ENCODE data around the gene PTPN6. TPM values are rescaled to one million over a fixed set of nuclear protein-coding genes. Genes with fewer than 3 reads are reported as not detected.

PTPN6 gene
- total and polyA plus RNA-seq, 9 of the 15 experiments (the other 6 are each of a cell fraction or from before 2014, with no cell fraction given), result 1.5 to 5.1 (median 3.9) TPM

GRCh38 chr12:6961695-6962284 lies 10.6 kb downstream of the PTPN6 start (continued):
- TF ChIP-seq ZNF398 (CRISPR knock-in tag; IDR thresholded peaks at IDR 0.05), result no peak
- no peak for TF ChIP-seq HNRNPK (IDR thresholded peaks at IDR 0.05; ENCODE audit: low read depth, low read length, poor library complexity, severe bottlenecking)
- no peak for TF ChIP-seq RBM15 (IDR thresholded peaks at IDR 0.05; ENCODE audit: insufficient read depth, low read length)
- TF ChIP-seq UBTF (IDR thresholded peaks at IDR 0.05; ENCODE audit: borderline replicate concordance in 1 of 2, low read depth in 2 of 2, low read length in 2 of 2), result 0 out of 4 replicates have a peak, but pooled peaks of 1 of the 2 experiments have one; percentile 44
- no peak for TF ChIP-seq PHB (CRISPR knock-in tag; IDR thresholded peaks at IDR 0.05)
- no peak for TF ChIP-seq SPI1 (IDR thresholded peaks at IDR 0.05; ENCODE audit: borderline replicate concordance, low read depth, low read length)
- no peak for TF ChIP-seq CEBPG (CRISPR knock-in tag; IDR thresholded peaks at IDR 0.05)
- no peak for TF ChIP-seq CEBPG (tag; conservative IDR thresholded peaks at IDR 0.05 in 1 of 2, IDR thresholded peaks at IDR 0.05 in 1 of 2)
- TF ChIP-seq THRA (IDR thresholded peaks at IDR 0.05), result no peak
- TF ChIP-seq HDAC2 (IDR thresholded peaks at IDR 0.05), result 0 out of 2 replicates have a peak, but pooled peaks have one; percentile 42
- TF ChIP-seq RBFOX2 (IDR thresholded peaks at IDR 0.05; ENCODE audit: low read depth, low read length), result peak; percentile 80
- no peak for TF ChIP-seq ZSCAN29 (IDR thresholded peaks at IDR 0.05)
- TF ChIP-seq HDAC6 (IDR thresholded peaks at IDR 0.05; ENCODE audit: low read depth, low read length), result no peak
- no peak for TF ChIP-seq FUS (optimal IDR thresholded peaks at IDR 0.05; ENCODE audit: low read depth, low read length)
- TF ChIP-seq TARDBP (IDR thresholded peaks at IDR 0.05), result no peak
- TF ChIP-seq SUPT5H (IDR thresholded peaks at IDR 0.05), result peak; percentile 61
- no peak for TF ChIP-seq LEF1 (IDR thresholded peaks at IDR 0.05)
- TF ChIP-seq HIVEP1 (CRISPR knock-in tag; IDR thresholded peaks at IDR 0.05), result no peak
- TF ChIP-seq GABPA (tag; conservative IDR thresholded peaks at IDR 0.05; ENCODE audit: low read depth), result peak; percentile 90
- TF ChIP-seq NEUROD1 (IDR thresholded peaks at IDR 0.05; ENCODE audit: borderline replicate concordance, low read depth, low read length, partially characterized antibody), result no peak
- no peak for TF ChIP-seq CCNT2 (IDR thresholded peaks at IDR 0.05; ENCODE audit: borderline replicate concordance, extremely low read depth, insufficient read length, low read depth, low read length)
- no peak for TF ChIP-seq SMC3 (conservative IDR thresholded peaks at IDR 0.05; ENCODE audit: insufficient read depth, low read depth, low read length)
- TF ChIP-seq BCL6 (CRISPR knock-in tag; IDR thresholded peaks at IDR 0.05), result no peak
- peak; percentile 15; the same call in 1 of the 2 replicates for TF ChIP-seq KLF6 (CRISPR knock-in tag; IDR thresholded peaks at IDR 0.05; ENCODE audit: borderline replicate concordance)

Measured in K562 (cell line).